GM12872 (cell line): ENCODE results near the gene PLEKHG4B.

Experiments used
- CTCF ChIP-seq: IDR thresholded peaks from 3 replicates; pipeline ENCODE4 v1.5.1; 2011; ENCODE audit warnings: low read depth, mild to moderate bottlenecking, low read length, moderate library complexity; ENCODE audit not compliant: insufficient read depth

PLEKHG4B gene

GRCh38 chr5:178110-178509 lies 86.1 kb downstream of the PLEKHG4B start:
- no peak for TF ChIP-seq CTCF

- TF ChIP-seq CTCF = no peak
Observed at GRCh38 chr5:179401-179800, 87.4 kb downstream of the PLEKHG4B start.

- no peak for TF ChIP-seq CTCF
Observed at GRCh38 chr5:180286-180918, 88.4 kb downstream of the PLEKHG4B start.

GRCh38 chr5:181160-181559 lies 89.2 kb downstream of the PLEKHG4B start:
- no peak for TF ChIP-seq CTCF

- no peak for TF ChIP-seq CTCF
Observed at GRCh38 chr5:181566-181965, 89.6 kb downstream of the PLEKHG4B start.

GRCh38 chr5:182126-182525 lies 90.2 kb downstream of the PLEKHG4B start:
- no peak for TF ChIP-seq CTCF

- TF ChIP-seq CTCF = no peak
Observed at GRCh38 chr5:184471-184870, 92.5 kb downstream of the PLEKHG4B start.
